HFFc6 (cell line): Measurements from ENCODE around the gene LNP1. TPM values are rescaled to one million over a fixed set of nuclear protein-coding genes. Genes with fewer than 3 reads are reported as not detected.

Source experiments
- DNase-seq: peaks from one replicate; pipeline ENCODE4 v3.0.0-alpha.2; 2018
- H3K27ac Mint-ChIP-seq: 2 replicates; pipeline ENCODE4 v1.8.0; 2020; ENCODE audit warnings: mild to moderate bottlenecking, mixed read lengths
- H3K27me3 Mint-ChIP-seq: 2 replicates; pipeline ENCODE4 v1.8.0; 2021; ENCODE audit warnings: mild to moderate bottlenecking, moderate library complexity, mixed read lengths; ENCODE audit not compliant: insufficient read depth
- H3K36me3 Mint-ChIP-seq: 2 replicates; pipeline ENCODE4 v1.8.0; 2021; ENCODE audit warnings: low read depth, mixed read lengths
- H3K4me1 Mint-ChIP-seq: 2 replicates; pipeline ENCODE4 v1.8.0; 2020; ENCODE audit warnings: low read depth, mixed read lengths
- H3K4me3 Mint-ChIP-seq: 2 replicates; pipeline ENCODE4 v1.8.0; 2020; ENCODE audit warnings: mild to moderate bottlenecking, moderate library complexity, mixed read lengths
- H3K9me3 Mint-ChIP-seq: 2 replicates; pipeline ENCODE4 v1.8.0; 2020; ENCODE audit warnings: mild to moderate bottlenecking, mixed read lengths
- total RNA-seq, 6 experiments: library from RNA; stranded (reverse); fragmentation: NEBNext Ultra II Directional; extraction: Animal tissue kit (Norgen Biotek cat#: 25700); gene quantifications; 2 replicates in 1 of 6; 3 replicates in 5 of 6; pipeline ENCODE4 v1.2.3, GENCODE V29; 2021
- TF ChIP-seq, protein P1 (sequence below): fragments of 200-600 bp; sonication (generic); IDR thresholded peaks from 2 replicates; pipeline ENCODE4 v1.5.0; 2021; ENCODE audit warnings: antibody characterized with exemption, mild to moderate bottlenecking

LNP1 gene
- total RNA-seq, 6 experiments from 2014 or later = 1.1 to 2.7 (median 1.6) TPM

DNA sequence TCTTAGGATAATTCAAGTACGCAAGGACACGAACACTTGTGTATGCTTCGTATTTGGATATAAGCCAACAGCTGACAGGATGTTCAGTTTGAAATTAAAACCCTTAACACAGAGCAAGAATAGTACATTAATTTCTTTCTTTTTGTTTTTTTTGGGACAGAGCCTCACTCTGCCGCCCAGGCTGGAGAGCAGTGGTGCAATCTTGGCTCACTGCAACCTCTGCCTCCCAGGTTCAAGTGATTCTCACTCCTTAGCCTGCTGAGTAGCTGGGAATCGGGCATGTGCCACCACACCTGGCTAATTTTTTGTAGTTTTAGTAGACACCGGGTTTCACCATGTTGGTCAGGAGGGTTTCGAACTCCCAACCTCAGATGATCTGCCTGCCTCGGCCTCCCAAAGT, 32.9 kb upstream of the LNP1 start:
- no peak overlapping the region for H3K4me3 Mint-ChIP-seq
- H3K4me1 Mint-ChIP-seq = peaks cover 26% of the 10 kb centered on the region
- TF ChIP-seq, protein P1, sequence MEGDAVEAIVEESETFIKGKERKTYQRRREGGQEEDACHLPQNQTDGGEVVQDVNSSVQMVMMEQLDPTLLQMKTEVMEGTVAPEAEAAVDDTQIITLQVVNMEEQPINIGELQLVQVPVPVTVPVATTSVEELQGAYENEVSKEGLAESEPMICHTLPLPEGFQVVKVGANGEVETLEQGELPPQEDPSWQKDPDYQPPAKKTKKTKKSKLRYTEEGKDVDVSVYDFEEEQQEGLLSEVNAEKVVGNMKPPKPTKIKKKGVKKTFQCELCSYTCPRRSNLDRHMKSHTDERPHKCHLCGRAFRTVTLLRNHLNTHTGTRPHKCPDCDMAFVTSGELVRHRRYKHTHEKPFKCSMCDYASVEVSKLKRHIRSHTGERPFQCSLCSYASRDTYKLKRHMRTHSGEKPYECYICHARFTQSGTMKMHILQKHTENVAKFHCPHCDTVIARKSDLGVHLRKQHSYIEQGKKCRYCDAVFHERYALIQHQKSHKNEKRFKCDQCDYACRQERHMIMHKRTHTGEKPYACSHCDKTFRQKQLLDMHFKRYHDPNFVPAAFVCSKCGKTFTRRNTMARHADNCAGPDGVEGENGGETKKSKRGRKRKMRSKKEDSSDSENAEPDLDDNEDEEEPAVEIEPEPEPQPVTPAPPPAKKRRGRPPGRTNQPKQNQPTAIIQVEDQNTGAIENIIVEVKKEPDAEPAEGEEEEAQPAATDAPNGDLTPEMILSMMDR = no peak
- no peaks in the 10 kb centered on the region; the same call in 1 of the 2 replicates for H3K27me3 Mint-ChIP-seq
- peaks cover 60% of the 10 kb centered on the region for H3K36me3 Mint-ChIP-seq
- H3K27ac Mint-ChIP-seq = no peak overlapping the region
- no peak for DNase-seq
- H3K9me3 Mint-ChIP-seq = no peaks in the 10 kb centered on the region

- no peaks in the 10 kb centered on the region for H3K9me3 Mint-ChIP-seq
- H3K27me3 Mint-ChIP-seq = no peaks in the 10 kb centered on the region; the same call in 1 of the 2 replicates
- TF ChIP-seq, protein P1 = no peak
- H3K4me3 Mint-ChIP-seq = peak overlapping the region; percentile 40; the same call in 1 of the 2 replicates
- H3K36me3 Mint-ChIP-seq = peaks cover 57% of the 10 kb centered on the region
- H3K4me1 Mint-ChIP-seq = peaks cover 26% of the 10 kb centered on the region
- peak; percentile 8 for DNase-seq
- H3K27ac Mint-ChIP-seq = peak overlapping the region; percentile 49
Measured at GRCh38 chr3:100370756-100371155, 30.6 kb upstream of the LNP1 start.

GRCh38 chr3:100374521-100374920, 26.8 kb upstream of the LNP1 start:
- TF ChIP-seq, protein P1 = no peak
- peaks cover 54% of the 10 kb centered on the region for H3K36me3 Mint-ChIP-seq
- H3K27me3 Mint-ChIP-seq = no peaks in the 10 kb centered on the region; the same call in 1 of the 2 replicates
- DNase-seq = no peak
- H3K27ac Mint-ChIP-seq = no peak overlapping the region
- peaks cover 20% of the 10 kb centered on the region for H3K4me1 Mint-ChIP-seq
- no peak overlapping the region for H3K4me3 Mint-ChIP-seq
- H3K9me3 Mint-ChIP-seq = no peaks in the 10 kb centered on the region

GRCh38 chr3:100376301-100376700, 25.0 kb upstream of the LNP1 start:
- no peaks in the 10 kb centered on the region for H3K27me3 Mint-ChIP-seq
- no peaks in the 10 kb centered on the region for H3K9me3 Mint-ChIP-seq
- H3K36me3 Mint-ChIP-seq = peaks cover 59% of the 10 kb centered on the region
- no peak overlapping the region for H3K4me3 Mint-ChIP-seq
- DNase-seq = no peak
- TF ChIP-seq, protein P1 = no peak
- no peak overlapping the region for H3K27ac Mint-ChIP-seq
- 0 out of 2 replicates have a peak, but pooled peaks cover 7% of the 10 kb centered on the region for H3K4me1 Mint-ChIP-seq

DNA sequence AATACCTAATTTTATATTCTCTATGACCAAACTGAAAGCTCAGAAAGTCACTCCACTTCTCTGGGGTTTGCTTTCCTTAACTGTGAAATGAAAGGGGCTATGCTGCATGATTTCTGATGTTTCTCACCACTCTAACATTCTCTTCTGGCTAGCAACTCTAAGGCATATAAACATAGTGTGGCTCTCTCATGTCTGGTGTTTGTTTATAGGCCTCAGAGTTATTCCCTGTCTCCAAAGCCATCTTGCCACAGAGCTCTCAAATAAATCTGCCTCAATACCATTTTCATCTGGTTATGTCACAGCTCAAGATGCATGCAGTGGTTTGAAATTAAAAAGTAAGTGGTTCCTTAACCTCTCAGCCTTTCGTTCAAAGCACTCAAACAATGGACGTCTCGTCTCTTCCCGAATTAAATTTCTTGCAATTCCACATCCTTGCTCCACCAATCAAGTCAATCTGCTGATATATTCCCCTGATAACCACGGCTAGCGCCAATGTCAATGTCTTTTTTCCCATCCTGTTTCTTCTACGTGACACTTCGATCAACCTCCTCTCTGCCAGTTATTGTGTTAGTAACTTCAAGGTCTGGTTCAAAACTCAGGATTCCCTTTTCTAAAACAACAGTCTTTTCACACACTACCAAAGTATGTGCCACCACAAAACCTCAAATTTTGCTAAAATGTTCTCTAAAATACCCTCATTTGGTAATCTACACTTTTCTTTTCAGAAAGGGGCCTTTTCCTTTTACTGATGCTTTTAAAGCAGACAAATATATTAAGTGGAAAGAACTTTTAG, 16.4 kb upstream of the LNP1 start:
- Mint-ChIP-seq H3K36me3 (peaks cover 46% of the 10 kb centered on the region), H3K4me1 (peaks cover 35% of the 10 kb centered on the region), H3K27ac (peak overlapping the region; percentile 52), H3K27me3 (no peaks in the 10 kb centered on the region), H3K9me3 (peaks cover 16% of the 10 kb centered on the region), H3K4me3 (no peak overlapping the region)
- DNase-seq = no peak
- TF ChIP-seq, protein P1 = no peak
